ENCODE data around the gene RNASEH1.

- TF ChIP-seq POU5F1 (IDR thresholded peaks at IDR 0.05; ENCODE audit: low read depth, low read length), result no peak
- TF ChIP-seq, protein P1, sequence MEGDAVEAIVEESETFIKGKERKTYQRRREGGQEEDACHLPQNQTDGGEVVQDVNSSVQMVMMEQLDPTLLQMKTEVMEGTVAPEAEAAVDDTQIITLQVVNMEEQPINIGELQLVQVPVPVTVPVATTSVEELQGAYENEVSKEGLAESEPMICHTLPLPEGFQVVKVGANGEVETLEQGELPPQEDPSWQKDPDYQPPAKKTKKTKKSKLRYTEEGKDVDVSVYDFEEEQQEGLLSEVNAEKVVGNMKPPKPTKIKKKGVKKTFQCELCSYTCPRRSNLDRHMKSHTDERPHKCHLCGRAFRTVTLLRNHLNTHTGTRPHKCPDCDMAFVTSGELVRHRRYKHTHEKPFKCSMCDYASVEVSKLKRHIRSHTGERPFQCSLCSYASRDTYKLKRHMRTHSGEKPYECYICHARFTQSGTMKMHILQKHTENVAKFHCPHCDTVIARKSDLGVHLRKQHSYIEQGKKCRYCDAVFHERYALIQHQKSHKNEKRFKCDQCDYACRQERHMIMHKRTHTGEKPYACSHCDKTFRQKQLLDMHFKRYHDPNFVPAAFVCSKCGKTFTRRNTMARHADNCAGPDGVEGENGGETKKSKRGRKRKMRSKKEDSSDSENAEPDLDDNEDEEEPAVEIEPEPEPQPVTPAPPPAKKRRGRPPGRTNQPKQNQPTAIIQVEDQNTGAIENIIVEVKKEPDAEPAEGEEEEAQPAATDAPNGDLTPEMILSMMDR (IDR thresholded peaks at IDR 0.05; ENCODE audit: control extremely low read depth in 1 of 3, insufficient read depth in 1 of 3, low read depth in 1 of 3, low read length in 3 of 3), result no peak
- TF ChIP-seq EZH2 (IDR thresholded peaks at IDR 0.05; ENCODE audit: low read depth, low read length, severe bottlenecking), result no peak
- TF ChIP-seq POLR2AphosphoS5 (IDR thresholded peaks at IDR 0.05; ENCODE audit: low read depth, low read length), result no peak
- TF ChIP-seq USF2 (IDR thresholded peaks at IDR 0.05; ENCODE audit: low read length), result no peak
- no peak for TF ChIP-seq E2F6 (IDR thresholded peaks at IDR 0.05)
- no peak for TF ChIP-seq POLR2A (IDR thresholded peaks at IDR 0.05; ENCODE audit: control extremely low read depth in 1 of 2, low read depth in 2 of 2, low read length in 2 of 2)
- no peak for TF ChIP-seq ASH2L (IDR thresholded peaks at IDR 0.05; ENCODE audit: low read length)
- no peak for TF ChIP-seq BRCA1 (IDR thresholded peaks at IDR 0.05; ENCODE audit: low read depth, low read length)
- TF ChIP-seq, protein P2, sequence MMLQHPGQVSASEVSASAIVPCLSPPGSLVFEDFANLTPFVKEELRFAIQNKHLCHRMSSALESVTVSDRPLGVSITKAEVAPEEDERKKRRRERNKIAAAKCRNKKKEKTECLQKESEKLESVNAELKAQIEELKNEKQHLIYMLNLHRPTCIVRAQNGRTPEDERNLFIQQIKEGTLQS (IDR thresholded peaks at IDR 0.05; ENCODE audit: insufficient read depth, low read depth, low read length), result no peak
Measured at GRCh38 chr2:3522961-3523421, 35.1 kb downstream of the RNASEH1 start.

All from H1 (cell line).